ENCODE results near the gene GDNF.
"Not testable (repeated sequence)": the region's sequence is repeated elsewhere in the genome, so short reads cannot be mapped to it uniquely, and the experiment has no call there.

GDNF gene

GRCh38 chr5:37787742-37788141, 52.1 kb downstream of the GDNF start:
- in situ Hi-C loops (cut with MboI; ENCODE audit: low sequenced_read_pairs), result no loop called here

GRCh38 chr5:37786862-37787519, 52.9 kb downstream of the GDNF start:
- in situ Hi-C loops (cut with MboI; ENCODE audit: low sequenced_read_pairs), result no loop called here

DNA sequence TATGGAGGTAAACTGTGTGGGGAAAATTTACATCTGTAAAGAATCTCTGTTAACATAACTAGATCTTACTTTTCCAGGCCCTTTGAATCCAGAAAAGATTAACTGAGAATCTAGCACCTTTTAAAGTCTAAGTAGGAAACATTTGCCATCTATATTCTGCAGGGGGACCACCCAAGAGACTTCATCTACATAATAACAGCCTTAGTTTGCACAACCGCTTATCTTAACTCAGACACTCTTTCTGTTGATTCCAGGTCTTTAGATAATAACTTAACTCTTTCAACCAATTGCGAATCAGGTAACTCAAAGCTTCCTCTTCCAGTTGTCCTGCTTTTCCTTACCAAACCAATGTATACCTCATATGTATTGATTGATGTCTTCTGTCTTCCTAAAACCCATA, 53.4 kb downstream of the GDNF start:
- in situ Hi-C loops (cut with MboI; ENCODE audit: low sequenced_read_pairs), result no loop called here

DNA sequence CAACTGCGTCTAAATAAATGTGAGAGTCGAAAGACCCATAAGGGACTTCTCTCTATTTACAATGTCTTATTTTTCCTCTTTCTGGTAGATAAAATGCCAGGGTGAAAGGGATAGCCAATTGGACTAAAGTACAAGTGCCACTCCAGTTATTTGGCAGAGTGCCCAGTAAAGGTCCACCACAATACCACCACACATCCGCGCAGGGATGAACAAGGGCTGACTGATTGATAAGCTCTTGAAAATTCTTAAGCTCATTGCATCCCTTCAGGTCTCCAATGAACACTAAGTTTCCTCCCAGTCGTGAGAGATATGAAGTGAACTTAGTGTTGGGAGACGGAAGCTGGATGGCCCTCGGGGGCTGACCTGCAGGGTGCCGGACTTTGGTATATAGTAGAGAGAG, 58.4 kb downstream of the GDNF start:
- in situ Hi-C loops (cut with MboI; ENCODE audit: low sequenced_read_pairs), result not testable (repeated sequence)

- in situ Hi-C loops (cut with MboI; ENCODE audit: low sequenced_read_pairs), result no loop called here
These were observed 62.3 kb downstream of the GDNF start for GRCh38 chr5:37777432-37778130.

- in situ Hi-C loops (cut with MboI; ENCODE audit: low sequenced_read_pairs), result no loop called here
These were observed 63.0 kb downstream of the GDNF start for GRCh38 chr5:37776826-37777225.

DNA sequence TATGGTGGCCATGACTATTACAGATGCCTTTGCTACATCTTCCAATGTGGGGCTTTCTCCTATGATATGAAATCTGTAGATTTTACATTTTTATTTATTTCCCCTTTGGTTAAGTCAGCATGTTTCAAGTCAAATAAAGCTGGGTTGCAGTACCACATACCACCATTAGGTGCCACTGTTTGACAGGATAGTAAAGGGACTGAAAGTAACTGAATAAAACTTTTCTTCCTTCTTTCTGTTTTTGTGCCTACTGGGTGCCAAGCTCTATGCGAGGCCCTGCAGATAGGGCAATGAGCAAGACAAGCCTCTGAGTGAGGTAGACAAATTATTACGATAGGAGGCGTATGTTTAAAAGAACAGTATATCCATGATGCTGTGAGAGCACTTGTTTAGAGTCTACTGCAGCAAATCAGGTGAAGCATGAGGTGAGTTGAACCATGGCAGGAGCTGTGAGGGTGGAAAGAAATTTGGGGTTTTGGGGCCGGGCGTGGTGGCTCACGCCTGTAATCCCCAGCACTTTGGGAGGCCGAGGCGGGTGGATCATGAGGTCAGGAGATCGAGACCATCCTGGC, 64.8 kb downstream of the GDNF start:
- in situ Hi-C loops (cut with MboI; ENCODE audit: low sequenced_read_pairs), result loop anchor here (25.0 kb wide), 1 partner anchor 412 kb away; no protein-coding TSS in a partner anchor

DNA sequence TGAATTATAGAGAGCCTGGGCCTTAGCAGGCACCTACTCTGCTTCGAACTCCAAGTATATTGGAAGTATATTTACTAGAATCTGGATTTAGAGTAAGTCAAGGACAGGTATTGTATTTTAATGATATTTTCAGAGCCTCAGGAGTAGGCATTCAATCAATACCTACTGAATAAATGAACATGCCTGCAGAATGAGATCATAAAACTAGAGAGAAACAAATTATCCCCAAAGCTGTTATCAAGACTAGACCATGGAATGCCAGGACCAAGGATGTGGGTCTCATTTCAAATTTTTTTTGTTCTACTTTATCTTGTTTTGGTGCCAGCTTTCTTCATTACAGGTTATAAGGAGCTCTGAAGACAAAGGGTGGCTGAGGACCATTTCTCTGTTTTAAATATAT, 66.0 kb downstream of the GDNF start:
- in situ Hi-C loops (cut with MboI; ENCODE audit: low sequenced_read_pairs), result loop anchor here (25.0 kb wide), 1 partner anchor 413 kb away; no protein-coding TSS in a partner anchor

DNA sequence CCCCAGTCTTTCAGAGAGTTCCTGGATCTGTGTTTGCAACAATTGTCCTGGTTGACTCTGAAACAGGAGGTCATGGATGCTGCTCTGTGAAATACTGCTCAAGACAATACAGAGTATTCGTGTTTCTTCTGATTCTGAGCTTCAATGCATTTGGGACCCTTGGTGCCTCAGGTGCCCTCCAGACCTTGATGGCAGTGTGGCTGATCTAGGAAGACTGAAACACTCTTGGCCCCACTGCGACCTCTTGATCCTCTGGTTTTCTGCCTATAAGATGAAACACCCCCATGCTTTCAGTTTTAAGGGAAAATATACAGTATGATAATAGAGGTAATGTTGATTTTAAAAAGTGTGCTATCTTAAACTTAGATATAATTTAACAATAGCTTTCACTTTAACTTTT, 67.6 kb downstream of the GDNF start:
- in situ Hi-C loops (cut with MboI; ENCODE audit: low sequenced_read_pairs), result loop anchor here (25.0 kb wide), 1 partner anchor 415 kb away; no protein-coding TSS in a partner anchor

GRCh38 chr5:37771731-37772130, 68.1 kb downstream of the GDNF start:
- in situ Hi-C loops (cut with MboI; ENCODE audit: low sequenced_read_pairs), result loop anchor here (25.0 kb wide), 1 partner anchor 416 kb away; no protein-coding TSS in a partner anchor

- in situ Hi-C loops (cut with MboI; ENCODE audit: low sequenced_read_pairs), result loop anchor here (25.0 kb wide), 1 partner anchor 416 kb away; no protein-coding TSS in a partner anchor
These were observed 68.6 kb downstream of the GDNF start for GRCh38 chr5:37771203-37771611.

- in situ Hi-C loops (cut with MboI; ENCODE audit: low sequenced_read_pairs), result loop anchor here (25.0 kb wide), 1 partner anchor 417 kb away; no protein-coding TSS in a partner anchor
These were observed 69.1 kb downstream of the GDNF start for GRCh38 chr5:37770786-37771185.

DNA sequence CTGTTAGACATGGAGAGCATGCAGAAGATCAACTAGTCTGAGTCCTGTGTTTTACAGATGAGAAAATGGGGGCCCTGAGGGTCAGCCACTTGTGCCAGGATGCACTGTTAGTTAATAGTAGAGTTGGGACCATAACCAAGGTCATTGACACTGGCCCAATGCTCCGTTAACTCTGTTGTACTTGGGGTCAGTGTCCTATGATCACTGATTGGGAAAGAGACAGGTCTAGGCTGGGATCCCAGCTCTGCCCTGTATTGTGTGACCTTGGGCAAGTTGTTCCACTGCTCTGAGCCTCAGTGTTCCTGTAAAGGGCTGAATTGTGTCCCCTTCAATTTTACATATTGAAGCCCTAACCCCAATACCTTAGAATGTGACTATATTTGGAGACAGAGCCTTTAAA, 70.0 kb downstream of the GDNF start:
- in situ Hi-C loops (cut with MboI; ENCODE audit: low sequenced_read_pairs), result loop anchor here (25.0 kb wide), 1 partner anchor 417 kb away; no protein-coding TSS in a partner anchor

- in situ Hi-C loops (cut with MboI; ENCODE audit: low sequenced_read_pairs), result loop anchor here (25.0 kb wide), 1 partner anchor 418 kb away; no protein-coding TSS in a partner anchor
These were observed 70.7 kb downstream of the GDNF start for GRCh38 chr5:37769108-37769507.

DNA sequence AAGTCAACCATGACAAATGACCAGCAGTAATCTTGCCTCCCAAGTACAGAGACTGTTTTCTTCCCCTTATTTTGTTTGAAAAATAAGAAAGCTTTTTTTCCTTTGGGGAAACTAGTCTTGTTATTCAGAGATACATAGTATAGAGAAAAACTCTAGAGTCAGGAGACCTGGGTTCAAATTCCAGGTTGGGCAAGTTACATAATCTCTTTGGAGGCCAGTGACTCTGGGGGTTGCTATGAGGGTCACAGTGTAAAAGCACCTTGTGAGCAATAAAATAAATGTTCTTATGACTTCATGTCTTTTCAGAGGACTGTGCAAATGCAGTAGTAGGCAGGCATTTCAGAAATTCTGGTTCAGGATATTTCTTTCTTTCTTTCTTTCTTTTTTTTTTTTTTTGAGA, 71.5 kb downstream of the GDNF start:
- in situ Hi-C loops (cut with MboI; ENCODE audit: low sequenced_read_pairs), result loop anchor here (25.0 kb wide), 1 partner anchor 419 kb away; no protein-coding TSS in a partner anchor

- in situ Hi-C loops (cut with MboI; ENCODE audit: low sequenced_read_pairs), result loop anchor here (25.0 kb wide), 1 partner anchor 419 kb away; no protein-coding TSS in a partner anchor
These were observed 71.9 kb downstream of the GDNF start for GRCh38 chr5:37767961-37768360.

- in situ Hi-C loops (cut with MboI; ENCODE audit: low sequenced_read_pairs), result loop anchor here (25.0 kb wide), 1 partner anchor 420 kb away; no protein-coding TSS in a partner anchor
These were observed 72.6 kb downstream of the GDNF start for GRCh38 chr5:37767251-37767650.

Data from HL-60/S4 treated with phorbol 12-myristate 13-acetate at 8.2 ng/mL for 4 days and 3 days (cell line).